Right lobe of liver (tissue), 4 donors: ENCODE data around the gene NR0B1.

Experiments used
- POLR2A ChIP-seq: fragments of 450-650 bp; IDR thresholded peaks from one replicate; pipeline ENCODE4 v1.6.1; 2017; ENCODE audit warnings: antibody characterized with exemption, mild to moderate bottlenecking
- TF ChIP-seq, protein P1 (sequence below), 4 donors: fragments of 200-600 bp in 3 of 4; fragments of 450-650 bp in 1 of 4; IDR thresholded peaks; one replicate each; pipeline versions ENCODE4 v1.5.1 to v1.8.0; 2016 to 2022; ENCODE audit warnings: antibody characterized with exemption in 4 of 4, mild to moderate bottlenecking in 2 of 4
- donor health status: DM: no; HTN: no; CAD: no.
- donor health status: DM: no; HTN: no; CAD: no.
- donor health status: DM: no; HTN: yes; CAD: no.

GRCh38 chrX:30349946-30350345, 40.8 kb upstream of the NR0B1 start:
- TF ChIP-seq, protein P1, sequence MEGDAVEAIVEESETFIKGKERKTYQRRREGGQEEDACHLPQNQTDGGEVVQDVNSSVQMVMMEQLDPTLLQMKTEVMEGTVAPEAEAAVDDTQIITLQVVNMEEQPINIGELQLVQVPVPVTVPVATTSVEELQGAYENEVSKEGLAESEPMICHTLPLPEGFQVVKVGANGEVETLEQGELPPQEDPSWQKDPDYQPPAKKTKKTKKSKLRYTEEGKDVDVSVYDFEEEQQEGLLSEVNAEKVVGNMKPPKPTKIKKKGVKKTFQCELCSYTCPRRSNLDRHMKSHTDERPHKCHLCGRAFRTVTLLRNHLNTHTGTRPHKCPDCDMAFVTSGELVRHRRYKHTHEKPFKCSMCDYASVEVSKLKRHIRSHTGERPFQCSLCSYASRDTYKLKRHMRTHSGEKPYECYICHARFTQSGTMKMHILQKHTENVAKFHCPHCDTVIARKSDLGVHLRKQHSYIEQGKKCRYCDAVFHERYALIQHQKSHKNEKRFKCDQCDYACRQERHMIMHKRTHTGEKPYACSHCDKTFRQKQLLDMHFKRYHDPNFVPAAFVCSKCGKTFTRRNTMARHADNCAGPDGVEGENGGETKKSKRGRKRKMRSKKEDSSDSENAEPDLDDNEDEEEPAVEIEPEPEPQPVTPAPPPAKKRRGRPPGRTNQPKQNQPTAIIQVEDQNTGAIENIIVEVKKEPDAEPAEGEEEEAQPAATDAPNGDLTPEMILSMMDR (IDR thresholded peaks at IDR 0.05) = no peak
- TF ChIP-seq POLR2A = no peak
